Epithelial cell of proximal tubule (primary cell): ENCODE data around the gene PIGQ. TPM values are rescaled to one million over a fixed set of nuclear protein-coding genes. Genes with fewer than 3 reads are reported as not detected.

Experiments
- DNase-seq: peaks from one replicate; pipeline ENCODE4 v3.0.0-alpha.2; 2011; ENCODE audit warnings: low read depth
- H3K4me3 ChIP-seq: 2 replicates; pipeline ENCODE4 v1.5.1; 2011; ENCODE audit warnings: low read depth, mild to moderate bottlenecking, low read length
- CTCF ChIP-seq: conservative IDR thresholded peaks from 2 replicates; pipeline ENCODE4 v1.5.1; 2012; ENCODE audit warnings: low read depth, mild to moderate bottlenecking, low read length
- total RNA-seq: library from RNA; depleted of rRNA; stranded (reverse); fragments of >200 nt; gene quantifications from 2 replicates; pipeline ENCODE4 v1.2.3, GENCODE V29; 2015

The PIGQ gene
- total RNA-seq, 1 donor from 2014 or later = 60.9 TPM

- TF ChIP-seq CTCF = no peak
- H3K4me3 ChIP-seq = no peak overlapping the region
- DNase-seq = no peak
These were observed 10.6 kb downstream of the PIGQ start for GRCh38 chr16:580141-580945.

GRCh38 chr16:580946-581498, 11.3 kb downstream of the PIGQ start:
- no peak overlapping the region for H3K4me3 ChIP-seq
- TF ChIP-seq CTCF = no peak
- no peak for DNase-seq

GRCh38 chr16:582218-582613, 12.4 kb downstream of the PIGQ start:
- TF ChIP-seq CTCF = no peak
- DNase-seq = no peak
- no peak overlapping the region for H3K4me3 ChIP-seq

GRCh38 chr16:582614-583331, 13.0 kb downstream of the PIGQ start:
- no peak overlapping the region for H3K4me3 ChIP-seq
- no peak for DNase-seq
- TF ChIP-seq CTCF = no peak

GRCh38 chr16:583470-583814, 13.7 kb downstream of the PIGQ start:
- H3K4me3 ChIP-seq = no peak overlapping the region
- DNase-seq = no peak
- TF ChIP-seq CTCF = no peak

GRCh38 chr16:583815-584591, 14.2 kb downstream of the PIGQ start:
- TF ChIP-seq CTCF = no peak
- H3K4me3 ChIP-seq = no peak overlapping the region
- no peak for DNase-seq
